ENCODE results near the gene CENPB.
A peak's percentile ranks its signal among the peaks of the same experiment; 100 is the strongest.
"Not testable (repeated sequence)": the region's sequence is repeated elsewhere in the genome, so short reads cannot be mapped to it uniquely, and the experiment has no call there.

CENPB gene, protein sequence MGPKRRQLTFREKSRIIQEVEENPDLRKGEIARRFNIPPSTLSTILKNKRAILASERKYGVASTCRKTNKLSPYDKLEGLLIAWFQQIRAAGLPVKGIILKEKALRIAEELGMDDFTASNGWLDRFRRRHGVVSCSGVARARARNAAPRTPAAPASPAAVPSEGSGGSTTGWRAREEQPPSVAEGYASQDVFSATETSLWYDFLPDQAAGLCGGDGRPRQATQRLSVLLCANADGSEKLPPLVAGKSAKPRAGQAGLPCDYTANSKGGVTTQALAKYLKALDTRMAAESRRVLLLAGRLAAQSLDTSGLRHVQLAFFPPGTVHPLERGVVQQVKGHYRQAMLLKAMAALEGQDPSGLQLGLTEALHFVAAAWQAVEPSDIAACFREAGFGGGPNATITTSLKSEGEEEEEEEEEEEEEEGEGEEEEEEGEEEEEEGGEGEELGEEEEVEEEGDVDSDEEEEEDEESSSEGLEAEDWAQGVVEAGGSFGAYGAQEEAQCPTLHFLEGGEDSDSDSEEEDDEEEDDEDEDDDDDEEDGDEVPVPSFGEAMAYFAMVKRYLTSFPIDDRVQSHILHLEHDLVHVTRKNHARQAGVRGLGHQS

DNA sequence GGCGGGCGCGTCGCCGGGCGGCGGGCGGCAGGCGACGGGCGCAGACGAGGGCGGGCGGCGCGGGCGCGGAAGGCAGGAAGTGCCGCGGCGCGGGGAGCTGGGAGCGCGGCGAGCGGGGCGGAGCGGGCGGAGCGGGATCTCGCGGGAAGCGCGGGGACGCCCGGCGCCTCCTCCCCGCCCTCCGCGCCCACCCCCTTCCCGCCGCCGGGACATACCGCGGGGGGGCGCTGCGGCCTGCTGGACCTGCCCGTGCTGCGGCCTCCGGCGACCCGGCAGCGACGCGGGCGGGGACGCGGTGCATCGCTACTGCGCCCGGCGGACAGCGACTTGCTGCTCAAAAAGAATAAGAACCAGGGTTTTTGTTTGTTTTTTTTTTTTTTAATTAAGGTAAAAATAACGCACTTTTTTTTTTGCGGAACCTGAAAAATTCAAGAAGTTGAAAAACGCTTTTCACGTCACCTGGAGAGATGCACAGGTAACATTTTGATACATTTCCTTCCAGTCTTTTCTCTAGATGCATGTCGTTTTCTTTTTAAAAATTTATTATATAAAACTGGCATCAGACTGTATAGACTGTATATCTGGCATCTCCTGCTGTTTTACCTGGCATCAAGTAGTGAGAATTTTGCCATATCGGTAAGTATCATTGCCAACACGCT lies at the start of gene CENPB:
Gene CENPB (minus strand): TSS at position 76 of the 659 bp plus-strand sequence. CDS start 257 bp downstream, outside the sequence.
- DNase-seq, result peak; percentile 97

DNA sequence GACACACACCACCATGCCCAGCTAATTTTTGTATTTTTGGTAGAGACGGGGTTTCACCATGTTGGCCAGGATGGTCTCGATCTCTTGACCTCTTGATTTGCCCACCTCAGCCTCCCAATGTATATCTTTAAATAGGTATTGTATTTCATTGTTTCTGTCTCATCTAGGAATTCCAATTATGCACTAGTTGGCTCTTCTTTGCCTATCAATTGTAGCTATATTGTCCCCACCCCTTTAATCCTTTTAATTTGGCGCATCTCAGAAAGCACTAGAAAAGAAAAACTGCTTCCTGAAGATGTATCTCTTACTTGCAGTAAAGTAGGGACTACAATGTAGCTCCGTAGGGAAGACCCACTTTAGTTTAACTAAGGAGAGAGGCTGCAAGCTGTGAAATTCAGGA lies 49.6 kb upstream of the CENPB start:
- DNase-seq, result no peak

DNA sequence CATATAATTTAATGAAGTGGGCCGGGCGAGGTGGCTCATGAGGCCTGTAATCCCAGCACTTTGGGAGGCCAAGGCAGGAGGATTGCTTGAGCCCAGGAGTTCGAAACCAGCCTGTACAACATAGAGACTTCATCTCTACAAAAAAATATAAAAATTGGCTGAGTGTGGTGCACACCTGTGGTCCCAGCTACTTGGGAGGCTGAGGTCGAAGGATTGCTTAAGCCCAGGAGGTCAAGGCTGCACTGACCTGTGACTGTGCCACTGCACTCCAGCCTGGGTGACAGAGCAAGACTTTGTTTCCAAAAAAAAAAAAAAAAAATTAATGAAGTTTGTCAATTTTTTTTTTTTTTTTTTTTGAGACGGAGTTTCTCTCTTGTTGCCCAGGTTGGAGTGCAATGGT lies 43.4 kb upstream of the CENPB start:
- DNase-seq, result not testable (repeated sequence)

DNA sequence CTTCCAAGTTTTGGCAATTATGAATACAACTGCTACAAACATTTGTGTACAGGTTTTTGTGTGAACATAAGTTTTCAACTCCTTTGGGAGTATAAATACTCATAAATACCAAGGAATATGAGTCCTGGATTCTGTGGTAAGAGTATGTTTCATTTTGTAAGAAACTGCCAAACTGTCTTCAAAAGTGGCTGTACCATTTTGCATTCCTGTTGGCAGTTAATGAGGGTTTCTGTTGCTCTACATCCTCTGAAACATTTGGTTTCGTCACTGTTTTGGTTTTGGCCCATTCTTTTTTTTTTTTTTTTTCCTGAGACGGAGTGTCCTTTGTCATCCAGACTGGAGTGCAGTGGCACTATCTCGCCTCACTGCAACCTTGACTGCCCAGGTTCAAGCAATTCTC lies 42.3 kb upstream of the CENPB start:
- DNase-seq, result no peak

DNA sequence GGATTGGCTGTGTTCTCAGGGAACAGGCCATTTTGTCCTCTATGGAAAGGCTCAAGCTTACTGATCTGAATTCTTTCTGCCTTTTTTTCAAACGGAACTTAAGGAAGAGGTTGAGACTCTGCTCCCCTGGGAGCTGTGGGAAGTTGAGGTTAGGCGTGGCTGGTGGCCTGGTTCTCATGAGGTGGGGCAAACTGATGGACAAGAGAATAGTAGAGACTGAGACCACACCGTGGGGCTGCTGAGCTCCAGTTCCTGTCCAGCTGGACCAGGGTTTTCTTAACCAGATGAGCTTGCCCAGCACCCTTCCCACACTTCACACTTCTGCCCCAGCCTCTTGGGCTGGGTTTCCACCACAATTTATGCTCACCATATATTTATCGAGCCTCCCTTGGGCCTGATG lies 39.9 kb upstream of the CENPB start:
- DNase-seq, result no peak

DNA sequence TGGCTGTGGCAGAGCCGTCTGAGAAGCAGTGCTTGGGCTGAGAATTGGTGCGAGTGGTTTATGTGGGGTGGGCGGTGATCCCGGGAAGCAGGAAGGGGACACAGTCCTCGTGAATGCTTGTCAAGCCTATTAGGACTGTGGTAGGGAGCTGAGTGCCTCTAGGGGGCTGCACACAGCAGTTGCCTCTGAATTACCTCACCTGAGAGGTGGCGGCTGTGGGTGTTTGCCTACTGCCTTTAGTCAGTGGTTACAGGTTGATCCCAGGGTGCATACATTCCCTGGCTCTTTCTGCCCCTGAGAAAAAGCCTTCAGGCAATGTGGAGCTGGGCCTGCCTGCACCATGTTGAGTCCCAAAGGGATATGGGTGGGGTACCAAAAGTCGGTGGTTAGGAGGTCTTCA lies 39.0 kb upstream of the CENPB start:
- no peak for DNase-seq

DNA sequence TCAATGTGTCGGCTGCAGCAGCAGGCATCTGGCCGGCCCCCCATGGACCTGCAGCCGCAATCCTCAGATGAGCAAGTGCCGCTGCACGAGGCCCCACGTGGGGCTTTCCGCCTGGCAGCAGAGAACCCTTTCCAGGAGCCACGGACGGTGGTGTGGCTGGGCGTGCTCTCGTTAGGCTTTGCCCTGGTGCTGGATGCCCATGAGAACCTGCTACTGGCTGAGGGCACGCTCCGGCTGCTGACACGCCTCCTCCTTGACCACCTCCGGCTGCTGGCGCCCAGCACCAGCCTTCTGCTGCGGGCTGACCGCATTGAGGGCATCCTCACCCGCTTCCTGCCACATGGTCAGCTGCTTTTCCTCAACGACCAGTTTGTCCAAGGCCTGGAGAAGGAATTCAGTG lies 37.3 kb upstream of the CENPB start:
- no peak for DNase-seq

DNA sequence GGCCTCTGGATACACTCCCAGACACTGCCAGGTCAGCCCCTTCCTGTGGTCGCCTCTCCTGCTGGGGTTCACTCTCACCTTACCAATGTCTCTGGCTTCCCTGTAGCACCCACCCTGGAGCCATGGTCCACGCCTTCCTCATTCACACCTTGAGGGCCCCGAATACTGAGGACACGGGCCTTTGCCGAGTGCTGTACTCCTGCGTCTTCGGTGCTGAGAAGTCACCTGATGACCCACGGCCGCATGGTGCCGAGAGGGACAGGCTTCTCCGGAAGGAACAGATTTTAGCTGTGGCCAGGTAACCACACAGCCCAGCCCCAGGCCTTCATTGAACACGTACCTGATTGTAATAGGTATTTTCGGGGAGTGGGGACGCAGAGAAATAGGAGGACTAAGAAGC lies 35.5 kb upstream of the CENPB start:
- DNase-seq, result no peak

DNA sequence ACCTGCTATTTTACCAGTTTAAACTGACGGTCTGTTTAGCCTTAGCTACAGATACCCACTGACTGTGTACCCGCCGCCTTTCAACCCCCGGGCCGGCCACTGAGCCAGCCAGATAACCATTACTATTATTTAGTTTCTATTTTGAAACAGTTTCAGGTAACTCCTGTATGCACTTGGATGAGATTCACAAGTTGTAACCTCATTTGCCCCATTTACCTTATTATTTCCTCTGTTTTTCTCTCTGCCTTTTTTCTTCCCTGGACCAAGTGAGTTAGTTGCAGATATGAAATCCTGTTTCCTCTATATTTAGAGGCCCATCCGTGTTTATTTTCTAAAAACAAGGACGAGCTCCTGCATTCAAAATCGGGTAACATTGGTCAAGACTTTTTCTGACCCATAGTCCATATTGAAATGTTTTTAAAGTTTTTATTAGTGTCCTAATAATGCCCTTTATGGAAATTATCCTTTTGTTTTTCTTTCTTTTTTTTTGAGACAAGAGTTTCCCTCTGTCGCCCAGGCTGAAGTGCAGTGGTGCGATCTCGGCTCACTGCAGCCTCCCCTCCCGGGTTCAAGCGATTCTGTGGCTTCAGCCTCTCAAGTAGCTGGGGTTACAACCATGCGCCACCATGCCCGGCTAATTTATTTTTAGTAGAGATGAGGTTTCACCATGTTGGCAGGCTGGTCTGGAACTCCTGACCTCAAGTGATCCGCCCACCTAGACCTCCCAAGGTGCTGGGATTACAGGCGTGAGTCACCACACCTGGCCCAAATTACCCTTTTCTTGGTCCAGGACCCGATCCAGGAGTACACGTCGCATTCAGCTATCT lies 34.6 kb upstream of the CENPB start:
- DNase-seq, result no peak

DNA sequence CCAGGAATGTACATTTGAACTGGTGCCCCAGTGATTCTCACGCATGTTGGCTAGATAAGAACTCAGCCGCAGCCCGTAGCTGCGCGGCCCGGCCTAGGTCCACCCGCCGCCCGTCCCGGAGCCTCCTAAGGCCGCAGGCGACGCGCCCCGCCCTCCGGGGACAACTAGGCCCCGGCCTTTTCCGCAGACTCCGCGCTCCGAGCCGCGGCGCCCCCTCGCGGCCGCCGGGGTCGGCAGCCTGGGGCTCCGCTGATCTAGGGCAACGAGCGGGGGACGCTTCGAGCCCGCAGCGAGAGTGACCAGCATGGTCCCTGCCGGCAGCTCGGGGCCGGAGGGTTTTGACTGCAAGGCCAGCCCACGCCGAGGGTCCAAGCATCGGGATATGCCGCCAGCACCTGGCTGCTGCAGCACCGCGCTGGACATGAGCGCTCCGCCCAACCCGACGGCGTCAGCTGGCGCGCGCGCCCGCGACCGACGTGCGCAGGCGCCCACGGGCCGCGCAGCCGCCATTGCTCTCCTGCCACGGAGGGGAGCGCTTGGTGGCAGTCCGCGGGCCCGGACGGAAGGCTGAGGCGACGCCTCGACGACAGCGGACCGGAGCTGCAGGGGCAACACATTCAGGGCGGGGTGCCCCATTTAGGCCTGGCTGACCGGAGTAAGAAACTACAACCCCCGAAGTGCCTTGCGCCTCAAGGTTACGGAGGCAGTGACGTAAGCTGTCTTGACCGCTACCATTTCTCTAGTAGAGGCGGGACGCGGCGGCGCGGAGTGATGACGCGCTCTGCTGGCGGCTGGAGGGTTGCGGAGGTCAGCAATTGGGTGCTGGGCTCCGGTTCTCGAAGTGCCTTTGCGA lies 33.7 kb upstream of the CENPB start, which contains the start of gene AP5S1:
Gene AP5S1 (plus strand): TSS at position 500 of the 853 bp plus-strand sequence. CDS start 1,571 bp downstream, outside the sequence.
- peak; percentile 98 for DNase-seq

DNA sequence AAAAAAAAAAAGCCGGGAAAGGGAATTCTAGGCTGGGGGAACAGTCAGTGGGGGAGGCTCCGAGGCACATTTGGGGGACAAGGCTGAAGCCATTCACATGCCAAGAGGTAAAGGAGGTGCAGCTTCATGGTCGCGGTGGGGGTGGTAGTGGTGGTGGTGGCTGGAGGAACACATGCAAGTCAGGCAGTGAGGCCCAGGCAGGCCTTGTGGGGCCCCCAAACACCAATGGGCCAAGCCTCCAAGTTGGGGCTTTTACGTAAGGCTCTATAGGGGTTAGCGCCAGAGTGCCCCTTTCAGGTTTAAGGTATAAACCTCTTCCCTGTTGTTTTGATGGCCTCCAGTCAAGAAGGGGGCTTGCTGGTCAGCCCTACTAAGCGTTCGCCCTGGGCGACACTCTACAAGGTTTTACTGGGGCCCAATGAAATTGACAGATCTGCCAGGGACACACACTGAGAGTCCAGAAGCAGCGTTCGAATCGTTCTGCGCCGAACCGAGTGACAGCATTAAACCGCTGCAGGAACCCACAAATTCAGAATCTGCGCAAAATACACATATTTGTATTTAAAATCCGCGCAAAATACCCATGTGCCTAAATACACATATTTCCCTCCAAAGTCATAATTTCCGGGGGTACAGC lies 33.0 kb upstream of the CENPB start:
- DNase-seq, result no peak

DNA sequence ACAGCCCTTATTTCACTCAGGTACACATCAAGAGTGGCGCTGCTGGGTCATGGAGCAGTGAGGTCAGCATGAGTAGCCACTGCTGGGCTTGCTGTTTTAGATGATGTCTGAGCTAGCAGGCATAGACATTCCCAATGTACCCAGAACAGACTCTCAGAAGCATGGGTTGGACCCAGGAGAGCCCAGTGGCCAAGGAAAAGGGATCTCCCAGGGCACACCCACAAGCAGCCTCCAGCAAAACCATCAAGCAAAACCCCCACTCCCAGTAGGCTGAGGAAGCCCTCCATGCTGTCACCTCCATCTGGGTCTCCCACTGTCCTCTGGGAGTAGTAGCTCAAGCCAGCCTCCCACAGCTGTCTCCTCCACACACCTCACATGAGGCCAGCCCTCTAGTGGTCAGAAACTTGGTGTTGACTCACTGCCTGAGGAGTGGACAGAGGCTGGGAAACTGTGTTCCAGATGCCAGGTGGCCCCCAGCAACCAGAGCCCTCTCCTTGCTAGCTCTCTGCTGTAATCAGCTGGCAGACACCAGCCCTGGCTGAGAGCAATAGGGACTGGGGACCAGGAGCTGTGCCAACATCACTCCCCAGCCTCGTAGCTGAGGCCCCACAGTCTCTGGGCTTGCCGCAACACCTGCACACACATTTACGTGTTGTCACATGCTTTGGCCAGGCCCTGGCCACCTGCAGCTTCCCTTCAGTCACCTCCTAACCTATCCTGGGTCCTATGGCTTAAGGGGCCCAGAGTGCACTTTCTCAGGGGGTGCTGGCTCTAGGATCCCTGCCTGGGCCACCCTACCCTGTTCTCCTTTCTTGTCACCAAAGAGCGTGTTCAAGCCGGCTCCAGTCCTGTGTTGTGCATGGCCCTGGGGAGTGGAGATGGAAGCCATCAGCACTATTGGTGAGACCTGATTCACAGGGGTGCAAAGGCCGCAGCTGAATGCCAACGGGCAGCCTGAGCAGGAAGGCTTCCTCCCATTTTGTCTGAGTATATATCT lies 31.9 kb upstream of the CENPB start:
- no peak for DNase-seq

DNA sequence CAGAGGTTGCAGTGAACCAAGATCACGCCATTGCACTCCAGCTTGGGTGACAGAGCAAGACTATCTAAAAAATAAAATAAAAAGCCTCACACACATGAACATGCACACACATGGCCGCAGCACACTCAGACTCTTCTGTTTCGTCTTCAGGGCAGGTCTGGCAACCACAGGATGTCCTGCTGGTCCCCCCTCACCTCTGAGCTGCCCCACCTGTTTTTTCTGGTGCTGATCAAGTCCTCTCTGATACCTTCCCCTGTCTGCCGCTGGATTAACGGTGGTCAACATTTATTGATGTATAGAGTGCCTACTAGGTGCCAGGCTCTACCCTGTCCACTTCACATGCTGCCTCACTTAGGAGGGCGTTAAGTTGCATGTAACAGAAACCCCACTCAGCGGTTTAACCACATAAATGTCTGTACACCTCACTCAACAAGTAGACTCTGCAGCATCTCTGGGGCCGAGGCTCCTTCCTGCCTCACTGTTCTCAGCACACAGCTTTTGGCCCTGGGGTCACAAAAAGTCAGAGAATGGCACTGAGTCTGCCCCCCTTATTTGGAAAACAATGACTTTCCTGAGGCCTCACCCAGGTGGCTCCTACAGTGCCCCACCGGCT lies 29.3 kb upstream of the CENPB start:
- no peak for DNase-seq

DNA sequence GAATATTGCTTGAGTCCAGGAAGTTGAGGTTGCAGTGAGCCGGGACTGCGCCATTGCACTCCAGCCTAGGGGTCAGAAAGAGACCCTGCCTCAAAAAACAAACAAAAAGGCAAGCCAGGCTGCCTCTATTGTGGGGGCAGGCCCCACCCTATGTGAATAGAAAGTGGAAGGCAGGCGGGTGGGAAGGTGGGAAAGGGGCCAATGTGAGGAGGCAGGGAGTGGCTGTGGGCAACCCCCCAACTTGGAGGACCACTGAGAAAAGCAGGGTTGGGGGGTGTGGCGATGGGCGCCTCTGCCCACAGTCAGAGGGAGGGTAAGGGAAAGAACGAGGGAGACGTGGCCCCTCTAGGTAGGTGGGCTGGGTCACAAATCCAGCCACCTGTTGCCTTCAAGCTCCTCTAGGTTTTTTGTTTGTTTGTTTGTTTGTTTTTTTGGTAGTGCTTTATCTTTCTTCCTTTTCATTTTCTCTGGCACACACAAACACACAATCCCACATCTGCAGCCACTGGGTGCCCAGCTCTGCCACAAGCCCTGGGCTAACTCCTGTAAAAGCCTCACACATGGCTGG lies 28.5 kb upstream of the CENPB start:
- no peak for DNase-seq

DNA sequence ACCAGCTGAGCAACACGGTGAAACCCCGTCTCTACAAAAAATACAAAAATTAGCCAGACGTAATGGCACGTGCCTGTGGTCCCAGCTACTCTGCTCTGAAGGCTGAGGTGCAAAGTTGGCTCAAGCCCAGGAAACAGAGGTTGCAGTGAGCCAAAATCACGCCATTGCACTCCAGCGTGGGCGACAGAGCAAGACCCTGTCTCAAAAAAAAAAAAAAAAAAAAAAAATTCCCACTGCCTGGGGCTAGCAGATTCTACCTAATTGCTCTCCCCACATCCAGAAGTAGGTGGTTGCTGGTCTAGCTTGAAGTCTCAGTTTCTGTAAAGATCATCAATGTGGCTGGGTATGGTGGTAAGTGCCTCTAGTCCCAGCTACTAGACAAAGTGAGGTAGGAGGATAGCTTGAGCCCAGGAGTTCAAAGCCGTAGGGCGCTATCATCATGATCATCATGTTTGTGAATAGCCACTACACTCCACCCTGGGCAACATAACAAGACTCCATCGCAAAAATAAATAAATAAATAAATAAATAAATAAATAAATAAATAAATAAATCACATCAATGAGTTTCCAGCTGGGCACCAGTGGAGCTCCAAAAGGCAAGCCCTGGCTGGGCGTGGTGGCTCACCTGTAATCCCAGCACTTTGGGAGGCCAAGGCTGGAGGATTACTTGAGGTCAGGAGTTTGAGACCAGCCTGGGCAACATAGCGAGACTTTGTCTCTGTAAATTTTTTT lies 27.5 kb upstream of the CENPB start:
- peak; percentile 73 for DNase-seq

DNA sequence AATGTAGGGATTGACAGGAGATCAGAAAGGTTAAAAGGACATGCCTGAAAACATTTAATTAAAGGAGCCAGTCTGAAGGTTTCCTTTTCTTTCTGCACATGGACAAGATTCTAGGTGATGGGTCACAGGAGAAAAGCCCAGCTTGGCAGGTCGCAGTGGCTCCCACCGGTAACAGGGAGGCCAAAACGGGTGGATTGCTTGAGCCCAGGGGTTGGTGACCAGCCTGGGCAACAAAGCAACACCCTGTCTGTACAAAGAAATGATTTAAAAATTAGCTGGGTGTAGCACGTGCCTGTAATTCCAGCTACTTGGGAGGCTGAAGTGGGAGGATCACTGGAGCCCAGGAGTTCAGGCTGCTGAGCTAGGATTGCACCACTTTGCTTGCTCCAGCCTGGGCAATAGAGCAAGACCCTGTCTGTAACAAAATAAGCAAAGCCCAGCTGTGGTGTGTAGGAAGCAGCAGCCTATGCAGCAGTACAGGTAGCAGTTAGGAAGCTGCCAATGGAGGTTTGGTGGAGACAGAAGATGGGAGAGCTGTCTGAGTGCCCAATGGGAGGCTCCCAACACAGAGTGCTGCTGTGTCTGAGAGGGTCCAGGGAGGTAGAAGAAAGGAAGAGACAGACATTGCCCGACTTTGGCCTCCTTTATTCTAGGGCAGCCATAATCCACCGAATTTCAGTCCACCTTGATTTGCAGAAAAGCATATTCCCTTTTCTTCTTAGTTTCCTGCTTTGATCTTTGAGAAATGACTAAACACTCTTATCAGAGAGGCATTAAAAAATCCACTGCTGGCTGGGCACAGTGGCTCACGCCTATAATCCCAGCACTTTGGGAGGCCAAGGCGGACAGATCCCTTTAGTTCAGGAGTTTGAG lies 26.7 kb upstream of the CENPB start:
- no peak for DNase-seq

DNA sequence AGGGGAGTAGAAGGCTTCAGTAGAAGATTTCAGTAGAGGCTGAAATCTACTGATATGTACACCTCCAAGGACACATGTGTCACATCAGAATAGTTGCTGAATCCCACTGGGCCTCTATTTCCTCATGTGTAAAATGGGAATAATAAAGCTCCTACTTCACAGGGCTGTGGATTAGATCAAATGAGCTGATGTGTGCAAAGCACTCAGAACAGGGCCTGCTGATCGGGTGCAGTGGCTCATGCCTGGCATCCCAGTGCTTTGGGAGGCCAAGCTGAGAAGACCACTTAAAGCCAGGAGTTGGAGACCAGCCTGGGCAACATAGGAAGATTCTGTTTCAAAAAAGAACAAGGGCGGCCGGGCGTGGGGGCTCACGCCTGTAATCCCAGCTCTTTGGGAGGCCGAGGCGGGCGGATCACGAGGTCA lies 25.7 kb upstream of the CENPB start:
- DNase-seq, result no peak
